ENCODE data around the gene C10orf71.

The C10orf71 gene, protein sequence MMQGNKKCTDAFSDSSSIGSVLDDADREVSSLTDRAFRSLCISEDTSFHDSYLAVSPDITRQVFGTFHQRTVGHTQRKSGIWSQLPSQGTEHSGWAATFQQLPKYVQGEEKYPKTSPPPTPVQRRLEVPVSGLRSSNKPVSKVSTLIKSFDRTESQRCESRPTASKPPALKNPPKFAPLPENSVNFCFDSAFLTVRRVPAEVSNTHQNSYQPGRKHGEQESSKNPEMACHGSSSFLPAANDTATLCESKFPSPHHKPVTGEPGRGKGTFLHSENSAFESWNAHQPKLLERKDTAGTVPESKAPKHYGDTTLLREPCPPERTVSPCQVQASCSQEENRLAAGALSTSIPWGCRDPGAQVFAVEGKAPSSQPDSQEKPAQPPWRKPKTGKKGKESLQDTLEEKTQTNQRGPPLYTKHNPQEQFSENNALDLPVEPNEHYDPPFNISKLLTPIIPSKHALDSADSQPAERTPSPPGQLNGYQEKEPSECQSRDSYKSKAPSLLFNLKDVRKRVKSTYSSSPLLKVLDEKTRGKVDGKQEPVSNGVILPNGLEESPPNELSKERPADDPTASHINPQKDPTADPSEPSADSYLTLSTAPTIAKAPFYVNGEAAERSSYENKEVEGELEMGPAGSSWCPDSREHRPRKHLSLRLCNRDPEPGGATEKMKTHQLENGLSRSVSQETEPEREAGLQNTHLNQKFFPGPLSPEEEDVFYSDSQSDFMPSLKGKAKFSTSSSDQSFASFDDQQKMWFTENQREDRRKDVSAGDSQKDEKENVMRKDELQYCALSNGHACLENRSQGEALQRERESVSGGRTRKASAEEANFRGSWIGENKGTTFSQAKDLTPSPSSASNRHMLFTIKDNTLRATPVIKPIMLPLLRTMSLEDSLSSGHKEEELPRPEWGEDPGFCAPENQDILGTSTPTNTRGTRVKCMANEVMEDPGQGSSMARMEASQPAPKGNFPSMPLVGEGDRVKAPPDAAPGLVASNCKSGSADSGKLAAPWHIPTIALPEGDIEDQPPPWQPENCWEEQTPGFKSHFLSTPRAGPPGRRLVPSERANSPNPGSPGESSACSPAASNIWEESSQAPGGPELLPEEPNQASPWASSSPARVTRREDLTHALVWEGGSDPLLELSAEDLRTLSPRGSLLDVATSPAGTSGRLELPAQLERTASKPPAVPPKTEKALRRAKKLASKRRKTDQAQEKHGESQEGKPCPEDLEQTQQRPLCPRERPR (N-terminal part only)

DNA sequence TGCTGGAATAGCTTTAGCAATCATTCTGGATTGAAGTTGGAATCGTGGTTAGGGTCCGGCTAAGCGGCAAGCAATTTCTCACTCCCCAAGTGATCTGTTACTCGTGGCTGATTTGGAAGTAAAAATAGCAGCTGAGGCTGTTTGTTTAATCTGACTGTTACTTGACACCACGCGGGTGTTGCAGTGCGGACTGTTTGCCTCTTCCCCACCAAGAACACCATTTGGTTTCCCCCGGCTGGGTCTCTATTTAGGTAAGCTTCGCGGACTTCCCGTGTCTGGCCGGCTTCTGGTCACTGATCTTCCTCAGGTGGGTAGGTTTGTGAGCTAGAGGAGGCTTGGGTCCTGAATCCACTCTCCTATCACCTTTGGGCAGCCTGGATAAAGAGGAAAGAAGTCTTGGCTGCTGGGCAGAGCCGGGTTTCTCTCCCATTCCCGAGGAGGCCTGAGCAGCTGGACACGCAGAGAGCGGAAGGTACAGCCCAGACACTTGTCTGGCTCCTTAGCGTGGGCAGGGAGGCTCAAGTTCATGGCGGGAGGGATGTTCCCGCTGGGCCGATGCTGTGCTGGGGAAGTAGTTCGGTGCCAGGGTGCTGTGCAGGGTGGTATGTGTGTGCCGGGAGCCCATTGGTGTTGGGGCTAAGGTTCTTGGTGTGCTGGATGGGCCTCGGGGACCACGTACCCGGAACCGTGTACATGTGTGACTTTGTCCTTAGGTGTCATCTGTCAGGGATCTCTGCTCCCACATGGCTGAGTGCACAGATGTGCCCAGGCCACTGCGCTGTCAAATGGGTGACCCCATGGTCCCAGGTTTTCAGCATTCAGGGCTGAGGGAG is at the start of gene C10orf71:
Gene C10orf71 (plus strand): TSS at position 188 of the 833 bp plus-strand sequence. CDS start 23,376 bp downstream, outside the sequence.
- no peak for DNase-seq (ENCODE audit: low spot score)

DNA sequence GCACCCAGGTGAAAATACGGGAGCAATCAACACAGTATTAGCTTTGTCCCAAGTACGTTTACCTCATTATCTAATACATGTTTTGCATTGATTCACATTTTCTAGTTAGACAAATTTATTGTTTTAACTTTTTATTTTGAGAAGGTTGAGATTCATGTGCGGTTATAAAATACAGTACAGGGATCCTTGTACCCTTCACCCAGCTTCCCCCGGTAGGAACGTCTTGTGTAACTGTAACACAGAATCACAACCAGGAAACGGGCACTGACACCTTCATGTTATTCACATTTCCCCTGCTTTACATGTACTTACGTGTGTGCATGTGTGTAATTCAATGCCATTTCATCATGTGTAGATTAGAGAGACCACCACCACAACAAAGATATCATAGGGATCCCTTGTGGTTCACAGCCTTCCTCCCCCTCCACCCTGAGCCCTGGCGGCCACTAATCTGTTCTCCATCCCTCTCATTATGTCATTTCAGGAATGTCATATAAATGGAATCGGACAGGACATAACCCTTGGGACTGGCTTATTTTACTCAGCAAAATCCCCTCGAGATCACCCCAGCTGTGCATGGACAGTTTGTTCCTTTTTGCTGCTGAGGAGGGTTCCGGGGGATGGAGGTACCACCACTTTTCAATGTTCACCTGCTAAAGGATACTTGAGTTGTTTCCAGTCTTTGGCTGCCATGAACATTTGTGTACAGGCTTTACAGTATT is 46.5 kb upstream of the C10orf71 start:
- DNase-seq (ENCODE audit: low spot score): no peak

DNA sequence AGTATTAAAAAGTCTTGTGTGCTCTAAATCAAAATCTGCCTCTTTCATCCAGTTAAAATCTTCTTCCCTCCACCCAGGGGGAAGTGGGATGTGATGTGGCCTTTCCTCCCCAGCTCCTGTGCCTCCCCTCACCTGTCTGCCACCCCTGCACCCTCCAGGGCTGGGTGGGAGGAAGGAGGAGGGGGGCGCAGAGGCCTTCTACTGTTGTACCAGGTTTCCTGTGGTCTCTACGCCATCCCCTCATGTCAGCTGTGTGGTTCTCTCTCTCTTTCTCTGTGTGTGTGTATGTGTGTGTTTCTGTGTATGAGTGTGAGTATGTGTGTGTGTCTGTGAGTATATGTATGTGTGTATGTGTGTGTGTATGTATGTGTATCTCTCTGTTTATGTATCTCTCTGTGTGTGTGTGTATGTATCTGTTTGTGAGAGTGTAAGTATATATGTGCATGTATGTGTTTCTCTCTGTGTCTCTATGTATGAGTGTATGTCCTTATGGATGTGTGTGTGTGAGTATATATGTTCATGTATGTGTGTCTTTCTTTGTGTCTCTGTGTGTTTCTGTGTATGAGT is 45.5 kb upstream of the C10orf71 start:
- DNase-seq (ENCODE audit: low spot score): no peak

DNA sequence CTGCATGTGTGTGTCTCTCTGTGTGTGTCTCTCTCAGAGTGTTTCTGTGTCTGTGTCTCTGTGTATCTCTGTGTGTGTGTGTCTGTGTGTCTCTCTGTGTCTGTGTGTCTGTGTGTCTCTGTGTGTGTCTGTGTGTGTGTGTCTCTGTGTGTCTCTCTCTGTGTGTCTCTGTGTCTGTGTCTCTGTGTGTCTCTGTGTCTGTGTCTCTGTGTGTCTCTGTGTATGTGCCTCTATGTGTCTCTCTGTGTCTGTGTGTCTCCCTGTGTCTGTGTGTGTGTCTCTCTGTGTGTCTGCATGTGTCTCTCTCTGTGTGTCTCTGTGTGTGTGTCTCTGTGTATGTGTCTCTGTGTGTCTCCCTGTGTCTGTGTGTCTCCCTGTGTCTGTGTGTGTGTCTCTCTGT is 44.8 kb upstream of the C10orf71 start:
- no peak for DNase-seq (ENCODE audit: low spot score)

DNA sequence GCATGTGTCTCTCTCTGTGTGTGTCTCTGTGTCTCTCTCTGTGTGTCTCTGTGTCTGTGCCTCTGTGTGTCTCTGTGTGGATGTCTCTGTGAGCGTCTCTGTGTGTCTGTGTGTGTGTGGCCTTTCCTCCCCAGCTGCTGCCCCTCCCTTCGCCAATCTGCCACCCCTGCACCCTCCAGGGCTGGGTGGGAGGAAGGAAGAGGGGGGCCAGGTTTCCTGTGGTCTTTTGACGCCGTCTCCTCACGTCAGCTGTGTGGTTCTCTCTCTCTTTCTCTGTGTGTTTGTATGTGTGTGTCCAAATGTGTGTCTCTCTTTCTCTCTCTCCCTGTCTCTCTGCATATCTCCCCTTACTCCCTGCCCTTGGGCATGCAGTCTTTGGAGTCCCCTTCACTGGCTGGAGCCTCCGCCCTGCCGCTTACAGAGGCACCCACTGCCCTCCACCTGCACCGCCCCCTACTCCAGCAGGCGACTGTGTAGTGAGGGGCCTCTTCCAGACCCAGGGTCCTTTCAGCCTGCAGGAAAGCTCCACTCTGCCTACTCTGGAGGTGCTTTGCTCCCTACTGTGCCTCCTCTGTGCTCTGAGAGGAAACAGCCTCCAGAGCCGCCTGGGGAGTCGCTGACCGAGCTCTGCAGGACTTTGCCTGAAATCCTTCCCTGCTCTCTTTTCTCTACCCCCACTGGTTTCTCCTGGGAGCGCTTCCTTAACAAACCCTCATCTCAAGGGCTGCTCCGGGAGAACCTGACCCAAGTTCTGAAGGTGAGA is 44.2 kb upstream of the C10orf71 start:
- no peak for DNase-seq (ENCODE audit: low spot score)

DNA sequence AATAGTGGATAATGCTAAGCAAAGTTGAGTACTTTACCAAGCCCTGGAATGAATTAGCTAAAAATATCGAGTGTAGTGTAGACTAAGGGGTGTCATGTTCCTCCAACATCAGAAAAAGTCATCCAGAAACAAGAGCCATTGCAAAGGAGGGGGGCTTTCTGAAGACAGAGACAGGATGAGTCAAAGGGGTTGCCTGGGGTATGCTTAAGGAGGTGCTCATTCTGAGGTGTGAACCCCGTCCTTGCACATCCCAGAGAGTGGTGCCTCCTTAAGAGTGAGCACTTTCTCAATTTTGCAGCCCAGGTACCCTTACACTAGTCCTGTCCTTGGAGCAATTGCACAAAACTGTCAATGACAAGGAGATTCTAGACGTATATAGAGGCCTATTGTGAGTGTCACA is 43.1 kb upstream of the C10orf71 start:
- no peak for DNase-seq (ENCODE audit: low spot score)

DNA sequence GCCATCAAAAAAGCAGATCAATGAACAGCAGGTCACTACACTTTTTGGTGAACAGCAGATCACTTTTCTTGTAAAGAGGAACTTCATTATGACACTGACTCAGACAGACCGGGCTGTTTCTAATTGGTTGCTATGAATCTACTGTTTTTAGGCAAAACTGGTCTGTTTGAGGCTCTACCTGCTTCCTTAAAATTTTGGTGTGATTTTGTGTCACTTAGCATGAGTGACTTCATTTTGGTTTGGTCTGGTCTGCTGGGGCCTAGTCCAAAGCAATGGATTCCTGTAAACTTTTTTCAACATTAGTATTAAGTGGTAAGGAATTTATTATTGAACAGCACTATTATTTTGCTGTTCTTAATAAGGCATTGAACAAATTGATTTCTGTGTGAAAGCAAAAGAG is 41.8 kb upstream of the C10orf71 start:
- no peak for DNase-seq (ENCODE audit: low spot score)

DNA sequence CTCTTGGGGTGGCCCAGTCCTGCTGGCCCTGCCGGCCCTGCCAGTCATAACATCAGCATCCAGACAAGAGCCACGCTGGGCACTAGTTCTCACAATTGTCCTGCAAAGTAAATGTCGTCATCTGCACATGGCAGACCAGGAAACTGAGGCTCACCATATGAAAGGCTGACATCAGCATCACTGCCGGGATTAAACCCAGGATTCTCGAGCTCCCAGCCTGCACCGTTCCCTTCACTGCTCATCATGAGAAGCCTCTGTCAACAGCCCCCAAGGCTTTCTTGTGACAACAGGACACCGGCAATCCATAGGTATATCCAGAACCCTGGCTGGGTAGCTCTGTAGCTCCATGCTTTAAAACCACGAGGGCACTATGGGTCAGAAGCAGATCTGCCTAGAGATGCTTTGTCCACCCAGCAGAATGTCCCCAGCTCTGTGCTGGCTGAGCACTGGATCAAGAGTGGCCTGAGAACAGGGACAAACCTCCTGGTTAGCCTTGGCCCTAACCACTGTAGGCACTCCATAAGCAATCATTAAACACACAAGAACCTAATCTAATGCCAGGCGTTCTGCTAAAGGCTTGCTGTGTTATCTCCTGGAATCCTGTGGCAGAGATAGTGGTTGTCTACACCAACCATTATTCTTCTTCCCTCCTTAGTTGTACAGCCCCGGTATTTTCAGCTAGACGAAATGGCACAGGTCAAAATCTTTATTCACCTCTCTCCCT is 41.2 kb upstream of the C10orf71 start:
- no peak for DNase-seq (ENCODE audit: low spot score)

DNA sequence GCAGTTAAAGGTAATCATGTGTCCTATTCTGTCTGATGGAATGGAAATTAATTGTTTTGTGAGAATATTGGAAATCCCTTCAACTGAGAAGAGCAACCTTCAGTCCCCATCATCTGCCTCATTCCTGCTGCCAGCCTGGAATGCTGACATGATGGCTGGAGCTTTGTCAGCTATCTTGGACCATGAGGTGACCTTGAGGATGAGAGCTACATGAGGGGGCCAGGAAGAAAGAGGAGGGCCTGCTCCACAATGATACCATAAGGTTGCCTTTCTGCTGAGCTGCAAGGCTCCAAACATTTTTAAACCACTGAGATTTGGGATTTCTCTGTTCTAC is 40.7 kb upstream of the C10orf71 start:
- DNase-seq (ENCODE audit: low spot score): no peak

DNA sequence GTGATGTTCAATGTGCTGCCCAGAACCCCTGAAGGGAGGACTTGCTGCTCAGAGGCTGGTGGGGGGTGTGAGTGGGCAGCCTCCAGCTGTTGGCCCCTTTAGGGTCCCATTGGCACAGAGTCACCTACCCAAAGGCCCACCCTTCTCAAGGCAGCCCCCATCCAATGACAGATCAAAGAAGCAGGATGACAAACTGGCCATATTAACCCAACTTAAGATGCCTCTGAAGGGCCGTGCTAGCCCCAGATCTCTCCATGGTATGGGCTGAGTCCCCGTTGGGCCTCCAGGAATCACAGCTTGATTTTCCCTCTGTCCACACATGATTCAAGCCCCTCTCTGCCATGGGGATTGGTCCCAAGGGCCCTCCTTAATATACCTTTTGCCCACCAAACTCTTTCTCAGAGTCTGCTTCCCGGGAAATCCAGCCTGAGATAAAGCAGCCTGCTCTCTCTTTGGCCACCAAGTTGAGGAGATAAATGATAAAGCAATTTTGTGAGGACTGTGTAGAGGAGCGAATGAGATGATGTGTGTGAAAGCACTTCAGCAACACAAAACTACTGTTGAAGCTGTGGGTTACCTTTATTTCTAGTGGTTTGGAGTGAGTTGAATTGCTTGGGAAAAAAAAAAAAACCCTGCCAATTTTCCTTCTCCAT is 38.2 kb upstream of the C10orf71 start:
- DNase-seq (ENCODE audit: low spot score): no peak

DNA sequence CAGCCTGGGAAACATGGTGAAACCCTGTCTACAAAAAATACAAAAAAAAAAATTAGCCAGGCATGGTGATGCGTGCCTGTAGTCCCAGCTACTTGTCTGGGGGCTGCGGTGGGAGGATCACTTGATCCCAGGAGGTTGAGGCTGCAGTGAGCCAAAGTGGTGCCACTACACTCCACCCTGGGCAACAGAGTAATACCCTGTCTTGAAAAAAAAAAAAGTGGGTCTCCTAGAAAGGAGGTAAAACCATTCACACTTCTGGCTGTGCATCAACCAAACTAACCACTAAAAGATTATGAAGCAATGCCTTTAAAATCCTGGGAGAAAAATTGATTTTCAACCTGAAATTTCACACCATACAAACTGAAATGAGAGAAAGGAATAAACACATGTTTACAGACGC is 35.4 kb upstream of the C10orf71 start:
- DNase-seq (ENCODE audit: low spot score): no peak

DNA sequence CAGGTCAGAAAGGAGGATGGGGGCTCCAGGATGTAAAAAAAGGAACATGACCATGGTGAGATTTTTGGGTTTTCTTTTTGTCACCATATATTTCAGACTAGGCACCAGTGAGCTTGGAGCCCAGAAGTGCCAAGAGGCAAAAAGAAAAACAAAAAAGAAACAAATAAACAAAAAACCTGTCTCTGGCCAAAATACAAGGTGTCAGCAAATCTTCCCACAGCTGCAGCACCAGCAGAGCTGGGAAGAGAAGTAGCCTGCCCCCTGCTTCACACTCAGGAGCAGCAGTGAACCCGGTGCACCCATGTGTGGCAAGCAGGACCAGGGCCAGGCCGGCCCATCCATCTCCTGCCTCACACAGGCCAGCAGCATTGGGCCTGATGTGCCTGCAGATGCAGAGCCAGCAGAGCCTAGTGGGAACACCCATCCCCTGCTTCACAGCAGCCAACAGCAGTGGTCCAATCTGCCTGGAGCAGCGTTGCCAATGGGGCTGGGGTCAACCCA is 34.7 kb upstream of the C10orf71 start:
- DNase-seq (ENCODE audit: low spot score): no peak

DNA sequence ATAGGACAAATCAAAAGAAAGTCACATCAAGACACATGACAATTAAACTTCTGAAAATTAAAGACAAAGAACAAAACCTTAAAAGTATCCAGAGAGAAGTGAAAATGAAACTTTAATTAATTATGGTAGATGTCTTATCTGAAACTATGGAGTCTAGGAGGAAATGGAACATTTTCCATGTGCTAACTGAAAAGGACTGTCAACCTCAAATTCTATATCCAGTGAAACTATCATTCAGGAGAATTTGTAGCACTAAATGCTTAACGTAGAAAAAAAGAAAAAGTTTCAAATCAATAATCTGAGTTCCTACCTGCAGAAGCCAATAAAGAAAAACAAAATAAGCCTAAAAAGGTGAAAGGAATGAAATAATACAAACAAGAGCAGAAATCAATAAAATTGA is 33.1 kb upstream of the C10orf71 start:
- DNase-seq (ENCODE audit: low spot score): no peak

DNA sequence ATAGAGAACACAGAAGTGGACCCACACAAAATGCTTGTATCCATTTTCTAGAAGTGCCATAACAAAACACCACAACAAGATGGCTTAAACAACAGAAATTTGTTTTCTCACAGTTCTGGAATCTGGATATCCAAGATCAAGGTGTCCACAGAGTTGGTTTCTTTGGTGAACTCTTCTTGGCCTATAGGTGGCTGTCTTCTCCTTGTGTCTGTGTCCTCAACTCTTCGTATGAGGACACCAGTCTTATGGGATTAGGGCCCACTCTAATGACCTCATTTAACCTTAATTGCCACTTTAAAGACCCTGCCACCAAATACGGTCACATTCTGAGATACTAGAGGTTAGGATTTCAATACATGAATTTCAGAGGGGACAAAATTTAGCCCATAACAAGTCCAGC is 30.8 kb upstream of the C10orf71 start:
- DNase-seq (ENCODE audit: low spot score): no peak

DNA sequence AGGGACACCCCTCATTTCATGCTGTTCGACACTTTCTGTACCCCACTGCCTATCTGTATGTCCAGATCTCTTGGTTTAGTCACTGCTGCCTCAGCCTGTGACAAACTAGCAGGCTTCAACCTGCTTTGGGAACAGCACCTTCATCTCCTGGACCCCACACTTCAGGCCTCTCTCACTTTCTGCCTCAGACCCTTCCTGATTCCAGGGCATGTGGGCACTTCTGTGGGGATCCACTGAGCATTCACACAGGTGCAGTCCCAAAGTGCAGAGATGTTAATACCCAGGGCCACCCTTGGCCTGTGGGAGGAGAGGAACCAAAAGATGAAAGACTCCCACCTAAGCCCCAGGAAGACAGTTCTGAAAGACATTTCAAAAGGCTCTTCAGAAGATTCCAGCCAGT is 29.4 kb upstream of the C10orf71 start:
- no peak for DNase-seq (ENCODE audit: low spot score)

DNA sequence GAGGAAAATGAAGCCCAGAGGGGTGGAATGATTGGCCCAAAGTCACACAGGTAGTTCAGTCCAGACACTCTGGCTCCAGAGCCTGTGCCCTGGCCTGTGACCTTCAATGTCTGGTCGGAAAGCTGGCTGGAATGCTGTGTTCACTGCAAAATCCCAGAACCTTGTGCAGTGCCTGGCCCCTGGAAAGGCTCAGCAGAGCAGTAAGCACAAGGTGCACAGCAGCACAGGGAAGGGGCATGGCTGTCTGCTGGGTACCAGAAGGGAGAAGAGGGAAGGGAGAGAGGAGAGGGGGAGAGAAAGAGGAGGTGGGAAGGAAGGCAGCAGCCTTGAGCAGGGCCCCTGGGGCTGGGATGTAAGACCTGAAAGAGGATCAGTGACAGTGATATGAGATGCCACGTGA is 28.4 kb upstream of the C10orf71 start:
- no peak for DNase-seq (ENCODE audit: low spot score)

DNA sequence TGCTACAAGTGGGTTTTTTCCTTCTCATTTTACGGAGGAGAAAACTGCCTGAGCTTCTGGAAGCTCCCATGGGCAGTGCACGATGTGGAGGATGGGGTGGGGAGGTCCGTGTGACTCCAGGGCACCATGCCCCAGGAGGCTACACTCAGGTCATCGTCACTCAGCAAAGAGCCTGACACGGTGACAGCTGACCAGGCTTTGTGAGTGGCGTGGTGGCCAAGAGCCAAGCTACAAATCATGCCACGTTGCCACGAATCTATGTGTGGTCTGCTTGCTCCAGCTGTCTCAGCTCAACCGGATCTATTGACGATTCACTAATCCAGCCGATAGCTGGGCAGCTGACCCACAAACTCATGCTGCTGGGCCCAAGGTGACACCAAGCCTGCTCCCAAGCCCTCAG is 27.6 kb upstream of the C10orf71 start:
- no peak for DNase-seq (ENCODE audit: low spot score)

DNA sequence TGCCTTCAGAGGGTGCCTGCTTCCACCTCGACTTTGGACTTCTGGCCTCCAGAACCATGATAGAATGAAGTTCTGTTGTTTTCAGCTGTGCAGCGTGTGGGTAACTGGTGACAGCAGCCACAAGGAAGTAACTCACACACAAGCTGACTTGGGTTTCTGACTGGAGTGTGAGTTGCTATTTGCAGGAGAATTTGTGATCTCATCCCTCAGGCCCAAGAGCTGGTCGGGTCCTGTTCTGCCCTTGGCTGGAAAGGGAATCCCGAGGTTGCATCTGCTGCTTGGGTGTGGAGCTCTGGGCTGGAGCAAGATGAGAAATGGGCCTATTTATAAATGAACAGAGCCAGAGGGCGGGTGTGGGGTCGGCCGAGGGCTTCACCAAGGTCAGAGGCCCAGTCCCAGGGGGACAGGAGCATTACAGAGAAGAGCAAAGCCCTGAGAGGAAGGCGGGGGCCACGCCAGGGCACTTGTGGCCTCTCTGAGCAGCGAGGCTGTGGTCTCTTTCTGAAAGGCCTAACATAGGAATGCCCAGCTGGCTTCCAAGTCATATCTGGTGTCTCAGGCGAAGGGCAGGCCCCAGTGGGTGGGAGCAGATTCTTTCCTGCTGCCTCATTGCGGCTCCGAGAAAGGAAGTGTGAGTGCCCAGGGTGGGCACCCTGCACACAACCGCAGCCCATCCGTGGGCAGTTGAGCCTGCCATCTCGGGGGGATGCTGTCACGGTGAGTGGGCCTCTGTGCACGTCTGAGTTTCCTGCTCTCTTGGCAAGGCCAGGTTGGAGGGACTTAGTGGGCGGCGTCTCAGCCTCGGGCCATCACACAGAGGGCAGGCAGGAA is 26.5 kb upstream of the C10orf71 start:
- peak; percentile 79 for DNase-seq (ENCODE audit: low spot score)

All from hepatic stellate cell (primary cell).